HEK293 (cell line): ENCODE measurements around the gene KLF16.
"Not testable (repeated sequence)": the region's sequence is repeated elsewhere in the genome, so short reads cannot be mapped to it uniquely, and the experiment has no call there.

Experiments used
- CTCF ChIA-PET: fragments of 350-600 bp; formaldehyde crosslinking; extraction: SDS; loops from one replicate; lab custom pipeline; 2021; ENCODE audit warnings: antibody characterized with exemption; lab: Yijun Ruan, JAX
- POLR2A ChIA-PET: fragments of 300-600 bp; formaldehyde crosslinking; extraction: SDS; loops from one replicate; lab custom pipeline; 2020; ENCODE audit warnings: antibody characterized with exemption, inconsistent platforms; lab: Yijun Ruan, JAX
- H3K27ac ChIP-seq: fragments of 200-500 bp; sonication (Bioruptor generic); 2 replicates; pipeline ENCODE4 v1.5.1; 2014; ENCODE audit warnings: low read depth, low read length, control low read depth, inconsistent platforms; ENCODE audit errors: extremely low read depth
- H3K36me3 ChIP-seq, 2 experiments: fragments of 200-500 bp in 1 of 2; sonication (Bioruptor generic) in 1 of 2; 1 replicate in 1 of 2; 2 replicates in 1 of 2; pipeline ENCODE4 v1.5.1; 2014 to 2017; ENCODE audit warnings: inconsistent platforms in 2 of 2, low read length in 2 of 2; ENCODE audit not compliant: control insufficient read depth in 2 of 2, insufficient read depth in 1 of 2
- H3K4me1 ChIP-seq: fragments of 200-500 bp; sonication (Bioruptor generic); 2 replicates; pipeline ENCODE4 v1.5.1; 2014; ENCODE audit warnings: mild to moderate bottlenecking, low read length, inconsistent platforms; ENCODE audit not compliant: control insufficient read depth, insufficient read depth
- H3K4me3 ChIP-seq: 2 replicates; pipeline ENCODE4 v1.5.1; 2011; ENCODE audit warnings: low read depth, mild to moderate bottlenecking, control low read depth, low read length, moderate library complexity
- H3K9me3 ChIP-seq: fragments of 200-500 bp; sonication (Bioruptor generic); 2 replicates; pipeline ENCODE4 v1.5.1; 2014; ENCODE audit warnings: low read depth, low read length, inconsistent platforms; ENCODE audit not compliant: control insufficient read depth, insufficient read depth
- FEZF1 ChIP-seq: fragments of 450-650 bp; formaldehyde crosslinking; IDR thresholded peaks from 2 replicates; pipeline ENCODE4 v1.5.1; 2016; ENCODE audit warnings: missing biosample characterization, missing genetic modification characterization
- GLI2 ChIP-seq: fragments of 450-650 bp; formaldehyde crosslinking; IDR thresholded peaks from 2 replicates; pipeline ENCODE4; 2017; ENCODE audit warnings: missing biosample characterization, missing genetic modification characterization, low read depth, borderline replicate concordance
- KLF8 ChIP-seq: fragments of 450-650 bp; formaldehyde crosslinking; IDR thresholded peaks from 2 replicates; pipeline ENCODE4 v1.5.1; 2016; ENCODE audit warnings: missing biosample characterization, missing genetic modification characterization
- RBAK ChIP-seq: fragments of 450-650 bp; formaldehyde crosslinking; IDR thresholded peaks from 2 replicates; pipeline ENCODE4 v1.5.1; 2016; ENCODE audit warnings: missing biosample characterization, missing genetic modification characterization
- SALL2 ChIP-seq: fragments of 450-650 bp; formaldehyde crosslinking; IDR thresholded peaks from 2 replicates; pipeline ENCODE4 v1.5.0; 2017; ENCODE audit warnings: missing biosample characterization, mild to moderate bottlenecking, missing genetic modification characterization, borderline replicate concordance
- SP2 ChIP-seq: fragments of 450-650 bp; formaldehyde crosslinking; IDR thresholded peaks from 2 replicates; pipeline ENCODE4 v1.5.1; 2016; ENCODE audit warnings: missing biosample characterization, missing genetic modification characterization
- SP7 ChIP-seq: fragments of 450-650 bp; formaldehyde crosslinking; IDR thresholded peaks from 2 replicates; pipeline ENCODE4 v1.5.1; 2016; ENCODE audit warnings: missing biosample characterization, missing genetic modification characterization
- TRIM28 ChIP-seq: IDR thresholded peaks from 2 replicates; pipeline ENCODE4 v1.6.1; 2011; ENCODE audit warnings: low read length, control low read depth, borderline replicate concordance
- TSHZ1 ChIP-seq: fragments of 450-650 bp; formaldehyde crosslinking; IDR thresholded peaks from 2 replicates; pipeline ENCODE4 v1.5.1; 2016; ENCODE audit warnings: missing biosample characterization, missing genetic modification characterization, borderline replicate concordance
- ZBTB11 ChIP-seq: fragments of 450-650 bp; formaldehyde crosslinking; conservative IDR thresholded peaks from 2 replicates; pipeline ENCODE4 v1.5.1; 2016; ENCODE audit warnings: low read depth, missing biosample characterization, missing genetic modification characterization
- ZBTB26 ChIP-seq: fragments of 450-650 bp; formaldehyde crosslinking; optimal IDR thresholded peaks from 2 replicates; pipeline ENCODE3; 2016; ENCODE audit warnings: missing biosample characterization, mild to moderate bottlenecking, missing genetic modification characterization
- ZBTB49 ChIP-seq: fragments of 450-650 bp; formaldehyde crosslinking; IDR thresholded peaks from 2 replicates; pipeline ENCODE4 v1.5.1; 2016; ENCODE audit warnings: missing biosample characterization, missing genetic modification characterization, low read depth
- ZNF112 ChIP-seq: fragments of 450-650 bp; formaldehyde crosslinking; IDR thresholded peaks from 2 replicates; pipeline ENCODE4 v1.5.0; 2017; ENCODE audit warnings: missing biosample characterization, missing genetic modification characterization
- ZNF239 ChIP-seq: fragments of 450-650 bp; formaldehyde crosslinking; IDR thresholded peaks from 2 replicates; pipeline ENCODE4 v1.5.1; 2016; ENCODE audit warnings: missing biosample characterization, missing genetic modification characterization
- ZNF248 ChIP-seq: fragments of 450-650 bp; formaldehyde crosslinking; IDR thresholded peaks from 2 replicates; pipeline ENCODE4 v1.5.1; 2017; ENCODE audit warnings: missing biosample characterization, missing genetic modification characterization
- ZNF26 ChIP-seq: fragments of 450-650 bp; formaldehyde crosslinking; IDR thresholded peaks from 2 replicates; pipeline ENCODE4 v1.5.1; 2016; ENCODE audit warnings: missing biosample characterization, missing genetic modification characterization
- ZNF501 ChIP-seq: fragments of 450-650 bp; formaldehyde crosslinking; IDR thresholded peaks from 2 replicates; pipeline ENCODE4 v1.5.1; 2016; ENCODE audit warnings: missing biosample characterization, missing genetic modification characterization
- ZNF510 ChIP-seq: fragments of 450-650 bp; formaldehyde crosslinking; IDR thresholded peaks from 2 replicates; pipeline ENCODE4 v1.5.1; 2018; ENCODE audit warnings: mild to moderate bottlenecking, missing genetic modification characterization, missing biosample characterization; ENCODE audit not compliant: insufficient replicate concordance
- ZNF529 ChIP-seq: fragments of 450-650 bp; formaldehyde crosslinking; IDR thresholded peaks from 2 replicates; pipeline ENCODE4 v1.5.1; 2017; ENCODE audit warnings: missing genetic modification characterization, missing biosample characterization; ENCODE audit not compliant: insufficient replicate concordance
- ZNF624 ChIP-seq: fragments of 450-650 bp; formaldehyde crosslinking; IDR thresholded peaks from 2 replicates; pipeline ENCODE4 v1.5.1; 2017; ENCODE audit warnings: missing biosample characterization, missing genetic modification characterization
- ZNF670 ChIP-seq: fragments of 450-650 bp; formaldehyde crosslinking; IDR thresholded peaks from 2 replicates; pipeline ENCODE4 v1.5.1; 2016; ENCODE audit warnings: missing biosample characterization, missing genetic modification characterization, low read depth
- ZNF677 ChIP-seq: fragments of 450-650 bp; IDR thresholded peaks from 2 replicates; pipeline ENCODE4 v1.5.0; 2018; ENCODE audit warnings: missing biosample characterization, mild to moderate bottlenecking, missing genetic modification characterization, moderate library complexity
- ZNF777 ChIP-seq: fragments of 450-650 bp; formaldehyde crosslinking; IDR thresholded peaks from 2 replicates; pipeline ENCODE4 v1.5.1; 2017; ENCODE audit warnings: missing biosample characterization, missing genetic modification characterization, borderline replicate concordance
- ZSCAN30 ChIP-seq: fragments of 450-650 bp; IDR thresholded peaks from 2 replicates; pipeline ENCODE4 v1.5.1; 2018; ENCODE audit warnings: missing biosample characterization, mild to moderate bottlenecking, missing genetic modification characterization, moderate library complexity

KLF16 gene

GRCh38 chr19:1875646-1876495, 12.5 kb upstream of the KLF16 start (continued):
- TF ChIP-seq ZNF777 (tag by site-specific recombination) (no peak; the same call in 1 of the 2 replicates), RBAK (tag by site-specific recombination) (no peak; the same call in 1 of the 2 replicates), GLI2 (tag by site-specific recombination) (no peak), ZNF510 (tag by site-specific recombination) (no peak), ZNF677 (tag by site-specific recombination) (no peak), SP2 (tag by site-specific recombination) (peak; percentile 94), TRIM28 (no peak), ZBTB26 (tag by site-specific recombination) (peak; percentile 92), ZNF501 (tag by site-specific recombination) (peak; percentile 83; the same call in 1 of the 2 replicates), ZNF26 (tag by site-specific recombination) (no peak), ZNF670 (tag by site-specific recombination) (no peak), ZSCAN30 (tag by site-specific recombination) (no peak), ZBTB11 (tag by site-specific recombination) (peak; percentile 93), ZNF624 (tag by site-specific recombination) (no peak), ZBTB49 (tag by site-specific recombination) (no peak), ZNF239 (no peak), TSHZ1 (tag by site-specific recombination) (no peak), FEZF1 (tag by site-specific recombination) (no peak), KLF8 (tag by site-specific recombination) (peak; percentile 79), SALL2 (tag by site-specific recombination) (no peak), ZNF529 (tag by site-specific recombination) (no peak), ZNF248 (tag by site-specific recombination) (no peak), SP7 (tag by site-specific recombination) (peak; percentile 76), ZNF112 (tag by site-specific recombination) (no peak)

GRCh38 chr19:1875265-1875645, 11.9 kb upstream of the KLF16 start:
- peaks cover 10% of the 10 kb centered on the region for H3K4me1 ChIP-seq
- POLR2A ChIA-PET = interaction anchor here (0.5 to 2.8 kb wide), 7 partner anchors 10 to 689 kb away, joined by 3 to 22 read pairs (median 3); partner anchors contain the start of genes ABHD17A, ADAT3 and SCAMP4
- peaks cover 0 to 22% of the 10 kb centered on the region in 2 experiments; a peak in 2 of 3 replicates for H3K36me3 ChIP-seq
- CTCF ChIA-PET = interaction anchor here (0.7 to 1.4 kb wide), 6 partner anchors 9 to 324 kb away, joined by 3 to 5 read pairs (median 3); no protein-coding TSS in a partner anchor
- not testable (repeated sequence) for H3K9me3 ChIP-seq
- peak overlapping the region; percentile 89 for H3K27ac ChIP-seq
- peak overlapping the region; percentile 96 for H3K4me3 ChIP-seq
